ENCODE measurements around the gene NTMT1. TPM values are rescaled to one million over a fixed set of nuclear protein-coding genes. Genes with fewer than 3 reads are reported as not detected.

NTMT1 gene
- total and polyA plus RNA-seq, 9 of the 15 experiments (the other 6 are each of a cell fraction or from before 2014, with no cell fraction given) = 42.1 to 116 (median 74.7) TPM

DNA sequence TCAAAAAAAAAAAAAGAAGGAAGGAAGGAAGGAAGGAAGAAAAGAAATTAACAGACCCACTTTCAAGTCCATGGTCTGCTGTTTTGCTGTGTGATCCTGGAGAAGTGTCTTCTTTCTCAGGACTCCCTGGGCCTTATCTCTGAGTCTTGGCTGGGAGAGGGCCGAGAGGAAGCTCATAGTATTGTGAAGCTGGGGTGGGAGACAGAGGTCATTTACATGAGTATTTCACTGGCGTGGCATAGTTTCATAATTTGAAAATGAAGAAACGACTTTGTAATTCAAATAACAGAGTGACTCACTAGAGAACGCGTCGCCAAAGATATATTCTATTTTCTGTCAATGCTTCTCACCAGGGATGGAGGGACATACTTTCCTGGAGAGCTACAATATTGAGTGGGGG, 2.6 kb upstream of the NTMT1 start:
- Histone ChIP-seq H3K4me1 (replicated peaks in 1 of 2; ENCODE audit: control insufficient read depth in 2 of 2, insufficient read depth in 2 of 2, low read length in 2 of 2) (peaks cover 25 to 44% of the 10 kb centered on the region in 2 experiments), H3K27ac (ENCODE audit: extremely low read depth, low read depth, low read length) (no peak overlapping the region), H2AFZ (ENCODE audit: low read depth, low read length) (no peak overlapping the region), H3K4me2 (ENCODE audit: insufficient read depth, low read length) (no peak overlapping the region), H3K9ac (ENCODE audit: insufficient read depth in 1 of 2, low read depth in 2 of 2, low read length in 2 of 2) (no peak overlapping the region), H3K36me3 (ENCODE audit: control insufficient read depth, insufficient read depth, low read length) (peaks cover 11% of the 10 kb centered on the region), H3K9me3 (replicated peaks; ENCODE audit: control insufficient read depth, insufficient read depth, low read depth, low read length) (no peaks in the 10 kb centered on the region), H3K4me3 (no peak overlapping the region), H3K9me1 (ENCODE audit: control insufficient read depth, insufficient read depth, low read length) (no peaks in the 10 kb centered on the region), H3K27me3 (ENCODE audit: control insufficient read depth in 2 of 2, insufficient read depth in 2 of 2, low read length in 2 of 2) (peaks cover 3 to 17% of the 10 kb centered on the region in 2 experiments; a peak in 2 of 5 replicates), H3K79me2 (ENCODE audit: control insufficient read depth, insufficient read depth, low read length) (peaks cover 23% of the 10 kb centered on the region), H4K20me1 (replicated peaks; ENCODE audit: control insufficient read depth, insufficient read depth, low read length) (peaks cover 22% of the 10 kb centered on the region)
- intact Hi-C loops (cut with micrococcal nuclease) = no loop called here
- no peak for FAIRE-seq
- WGBS (ENCODE audit: insufficient coverage, low coverage, missing lambda C conversion rate) = 57% methylated on average over 6 of the region's 6 CpGs
- ChIA-PET POLR2A (interaction anchor here (0.8 kb wide), 1 partner anchor 490 kb away, joined by 3 read pairs; no protein-coding TSS in a partner anchor), CTCF (ENCODE audit: low intra/inter-chr PET ratio) (interaction anchor here (0.6 to 1.9 kb wide), 3 partner anchors 450 to 956 kb away, joined by 3 to 8 read pairs (median 6); partner anchors contain the start of gene FUBP3)
- in situ Hi-C loops (cut with MboI) = loop anchor here (25.0 kb wide), 1 partner anchor 286 kb away; no protein-coding TSS in a partner anchor
- no TSS peak for BruUV-seq (replicated peaks)
- TF ChIP-seq, protein P1, sequence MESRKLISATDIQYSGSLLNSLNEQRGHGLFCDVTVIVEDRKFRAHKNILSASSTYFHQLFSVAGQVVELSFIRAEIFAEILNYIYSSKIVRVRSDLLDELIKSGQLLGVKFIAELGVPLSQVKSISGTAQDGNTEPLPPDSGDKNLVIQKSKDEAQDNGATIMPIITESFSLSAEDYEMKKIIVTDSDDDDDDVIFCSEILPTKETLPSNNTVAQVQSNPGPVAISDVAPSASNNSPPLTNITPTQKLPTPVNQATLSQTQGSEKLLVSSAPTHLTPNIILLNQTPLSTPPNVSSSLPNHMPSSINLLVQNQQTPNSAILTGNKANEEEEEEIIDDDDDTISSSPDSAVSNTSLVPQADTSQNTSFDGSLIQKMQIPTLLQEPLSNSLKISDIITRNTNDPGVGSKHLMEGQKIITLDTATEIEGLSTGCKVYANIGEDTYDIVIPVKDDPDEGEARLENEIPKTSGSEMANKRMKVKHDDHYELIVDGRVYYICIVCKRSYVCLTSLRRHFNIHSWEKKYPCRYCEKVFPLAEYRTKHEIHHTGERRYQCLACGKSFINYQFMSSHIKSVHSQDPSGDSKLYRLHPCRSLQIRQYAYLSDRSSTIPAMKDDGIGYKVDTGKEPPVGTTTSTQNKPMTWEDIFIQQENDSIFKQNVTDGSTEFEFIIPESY (CRISPR knock-in tag; IDR thresholded peaks at IDR 0.05) = 0 out of 2 replicates have a peak, but pooled peaks have one; percentile 29
- no peak for TF ChIP-seq KLF13 (tag; IDR thresholded peaks at IDR 0.05; ENCODE audit: borderline replicate concordance, low read depth)
- ATAC-seq = no peak
- DNase-seq (ENCODE audit: extremely low read depth in 1 of 4, low spot score in 3 of 4) = no peak

Measured in K562 (cell line).